Coronary artery (tissue), 2 donors: Measurements from ENCODE around the gene GFRA4.

ENCODE experiments used
- DNase-seq: peaks from one replicate; pipeline ENCODE4 v3.0.0-alpha.2; 2017; ENCODE audit warnings: low spot score
- H3K27ac ChIP-seq, 2 donors: fragments of 200-600 bp; sonication (generic); one replicate each; pipeline ENCODE4 v1.5.1; 2016 to 2019
- H3K4me3 ChIP-seq: fragments of 200-600 bp; sonication (generic); 2 replicates; pipeline ENCODE4 v1.5.1; 2016; ENCODE audit warnings: mild to moderate bottlenecking, moderate library complexity
- TF ChIP-seq, protein P1 (sequence below): fragments of 200-600 bp; sonication (generic); IDR thresholded peaks from one replicate; pipeline ENCODE4 v1.5.1; 2019; ENCODE audit warnings: antibody characterized with exemption

The GFRA4 gene

GRCh38 chr20:3686867-3687321 is 23.7 kb upstream of the GFRA4 start:
- Histone ChIP-seq H3K27ac (peak overlapping the region; percentile 75 to 80), H3K4me3 (peak overlapping the region; percentile 8)
- TF ChIP-seq, protein P1, sequence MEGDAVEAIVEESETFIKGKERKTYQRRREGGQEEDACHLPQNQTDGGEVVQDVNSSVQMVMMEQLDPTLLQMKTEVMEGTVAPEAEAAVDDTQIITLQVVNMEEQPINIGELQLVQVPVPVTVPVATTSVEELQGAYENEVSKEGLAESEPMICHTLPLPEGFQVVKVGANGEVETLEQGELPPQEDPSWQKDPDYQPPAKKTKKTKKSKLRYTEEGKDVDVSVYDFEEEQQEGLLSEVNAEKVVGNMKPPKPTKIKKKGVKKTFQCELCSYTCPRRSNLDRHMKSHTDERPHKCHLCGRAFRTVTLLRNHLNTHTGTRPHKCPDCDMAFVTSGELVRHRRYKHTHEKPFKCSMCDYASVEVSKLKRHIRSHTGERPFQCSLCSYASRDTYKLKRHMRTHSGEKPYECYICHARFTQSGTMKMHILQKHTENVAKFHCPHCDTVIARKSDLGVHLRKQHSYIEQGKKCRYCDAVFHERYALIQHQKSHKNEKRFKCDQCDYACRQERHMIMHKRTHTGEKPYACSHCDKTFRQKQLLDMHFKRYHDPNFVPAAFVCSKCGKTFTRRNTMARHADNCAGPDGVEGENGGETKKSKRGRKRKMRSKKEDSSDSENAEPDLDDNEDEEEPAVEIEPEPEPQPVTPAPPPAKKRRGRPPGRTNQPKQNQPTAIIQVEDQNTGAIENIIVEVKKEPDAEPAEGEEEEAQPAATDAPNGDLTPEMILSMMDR, result no peak
- DNase-seq, result peak; percentile 91

DNA sequence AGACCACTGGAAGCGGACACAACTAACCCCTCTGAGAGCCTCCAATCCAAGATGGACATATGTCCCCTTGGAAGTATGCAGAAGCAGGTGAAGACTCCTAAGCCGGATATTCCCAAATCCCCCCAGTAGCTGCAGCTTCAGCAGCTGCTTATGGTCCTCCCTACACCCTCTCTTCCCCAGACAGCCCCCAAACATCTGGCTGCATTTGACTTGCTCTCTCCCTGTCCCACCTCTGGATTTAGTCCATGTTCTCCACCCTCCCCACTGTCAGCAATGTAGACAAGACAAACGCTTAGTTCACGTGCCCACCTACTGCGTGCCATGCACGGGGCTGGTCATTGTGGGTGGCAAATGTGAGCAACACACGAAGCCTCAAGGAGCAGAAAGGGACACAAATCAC is 23.2 kb upstream of the GFRA4 start:
- Histone ChIP-seq H3K27ac (peak overlapping the region; percentile 75 to 80), H3K4me3 (no peak overlapping the region)
- no peak for DNase-seq
- TF ChIP-seq, protein P1, result no peak

DNA sequence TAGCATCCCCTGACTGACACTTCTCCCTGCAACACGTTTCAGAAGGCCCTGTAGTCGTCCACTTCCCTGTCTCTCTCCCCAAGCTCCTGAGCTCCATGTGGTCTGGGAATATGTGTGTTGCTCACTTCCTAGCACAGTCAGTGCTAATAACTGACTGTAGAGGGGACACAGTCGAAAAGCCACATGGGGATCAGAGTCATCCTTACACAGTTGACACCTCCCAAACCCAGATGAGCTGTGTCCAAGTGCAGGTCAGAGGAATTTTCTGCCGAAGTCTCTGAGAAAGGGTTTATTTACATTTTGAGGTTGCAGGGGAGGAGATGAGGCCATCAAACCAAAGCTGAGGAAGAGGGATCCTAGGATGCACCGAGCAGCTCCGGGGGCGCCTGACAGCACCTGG is 22.1 kb upstream of the GFRA4 start:
- no peak overlapping the region for H3K4me3 ChIP-seq
- TF ChIP-seq, protein P1, result no peak

DNA sequence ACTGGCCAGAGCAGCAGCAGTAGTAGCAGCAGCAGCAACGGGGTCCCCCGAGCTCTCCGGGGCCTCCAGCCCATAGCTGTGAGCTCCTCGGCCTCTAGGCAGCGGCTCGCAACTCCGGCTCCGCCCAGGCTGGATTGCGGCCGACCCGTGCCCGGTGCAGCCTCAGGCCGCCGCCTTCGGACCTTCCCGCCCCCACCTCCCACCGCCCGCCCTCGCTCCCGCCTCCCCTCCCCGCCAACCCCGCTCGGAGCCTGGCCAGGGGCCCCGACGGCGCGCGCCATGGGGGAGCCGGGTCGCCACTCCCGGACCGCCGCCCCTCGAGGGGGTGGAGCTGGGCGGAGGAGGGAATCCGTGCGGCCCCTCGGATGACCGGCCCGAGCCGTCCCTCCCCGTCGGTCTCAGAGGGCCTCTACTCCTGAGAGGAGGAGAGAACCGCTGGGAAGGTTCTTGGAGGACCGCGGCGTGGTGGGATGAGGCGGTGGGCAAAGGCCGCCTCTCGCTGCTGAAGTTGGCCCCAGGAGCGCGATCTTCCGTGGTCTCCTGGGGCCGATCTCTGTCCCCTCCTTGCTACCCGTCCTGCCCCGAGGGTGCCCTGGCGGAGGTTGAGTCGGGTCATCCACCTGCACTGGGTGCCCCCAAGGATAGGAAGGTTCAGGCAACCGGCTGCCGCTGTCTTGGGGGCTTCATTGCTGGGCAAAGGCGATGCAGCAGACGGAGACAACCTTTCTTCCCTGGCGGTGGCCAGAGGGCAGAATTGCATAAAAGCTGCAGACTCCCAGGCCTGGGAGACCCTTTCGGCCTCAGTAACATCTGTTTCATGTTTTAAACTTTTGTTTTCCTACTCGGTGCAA is 19.0 kb upstream of the GFRA4 start, which contains the start of gene ADAM33:
Gene ADAM33 (minus strand): TSS at position 80 of the 851 bp plus-strand sequence. CDS start 6 bp downstream, at position 74.
- no peak for DNase-seq
- peak within 1 kb of the TSS; percentile 76 for H3K4me3 ChIP-seq
- TF ChIP-seq, protein P1, result no peak
- peak within 1 kb of the TSS; percentile 65 to 94 for H3K27ac ChIP-seq

More for the DNA sequence above, 22.1 kb upstream of the GFRA4 start:
- no peak for DNase-seq
- H3K27ac ChIP-seq, result no peak overlapping the region

- Histone ChIP-seq H3K4me3 (peak overlapping the region; percentile 76), H3K27ac (peak overlapping the region; percentile 65 to 94)
- DNase-seq, result no peak
- TF ChIP-seq, protein P1, result no peak
Observed at GRCh38 chr20:3681352-3681930, 18.2 kb upstream of the GFRA4 start.

DNA sequence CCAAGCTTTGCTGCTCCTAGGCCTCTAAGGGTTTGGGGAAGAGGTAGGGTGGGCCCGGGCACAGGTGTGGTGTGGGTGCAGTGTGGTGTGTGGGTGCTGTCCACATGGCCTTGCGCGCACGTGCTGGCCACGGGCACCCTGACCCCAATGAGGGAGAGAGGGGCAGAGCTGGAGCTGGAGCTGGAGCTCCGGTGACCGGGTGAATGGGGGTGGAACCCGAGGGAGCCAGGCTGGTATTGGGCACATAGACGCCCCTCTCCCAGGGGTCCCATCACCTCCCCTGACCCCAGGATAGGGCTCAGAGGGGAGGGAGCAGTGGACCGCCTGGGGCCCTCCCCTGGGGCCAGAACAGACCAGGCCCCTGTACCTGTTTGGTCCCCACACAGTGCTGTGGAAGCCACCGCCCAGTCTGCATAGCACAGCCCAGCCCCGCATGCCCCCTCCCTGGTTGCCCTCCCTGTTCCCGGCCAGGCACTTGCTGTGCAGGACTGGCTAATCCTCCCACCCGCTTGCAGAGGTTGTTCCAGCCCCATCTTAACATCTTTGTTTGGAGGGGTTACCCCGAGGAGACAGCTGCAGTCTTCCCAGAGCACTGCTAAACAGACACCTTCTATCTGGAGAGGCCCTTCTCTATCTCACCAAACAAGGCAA is 17.6 kb upstream of the GFRA4 start:
- Histone ChIP-seq H3K4me3 (peak overlapping the region; percentile 76), H3K27ac (peak overlapping the region; percentile 65 to 94)
- no peak for DNase-seq
- TF ChIP-seq, protein P1, result no peak
